HCT116 (cell line): ENCODE results near the gene PITRM1. TPM values are rescaled to one million over a fixed set of nuclear protein-coding genes. Genes with fewer than 3 reads are reported as not detected.

Experiments
- ATAC-seq: fragments of 200-7000 bp; cut with Tn5 transposase; 2 replicates; pipeline ENCODE4 v1.9.1; 2020; ENCODE audit warnings: mild to moderate bottlenecking, moderate library complexity
- BruUV-seq: library from RNA; stranded (reverse); fragments of 400-500 nt; replicated peaks from 2 replicates; lab custom pipeline; 2021; lab: Mats Ljungman, UMichigan
- CTCF ChIA-PET: fragments of 300-600 bp; sonication (Branson Sonifier 250); formaldehyde crosslinking; loops from one replicate; lab custom pipeline; 2021; ENCODE audit warnings: antibody characterized with exemption; lab: Charles Lee
- POLR2A ChIA-PET: fragments of 300-600, 350-600 bp; sonication (Branson Sonifier 250); formaldehyde crosslinking; loops from one replicate; lab custom pipeline; 2021; ENCODE audit warnings: antibody characterized with exemption; lab: Charles Lee
- RAD21 ChIA-PET, 2 experiments: fragments of 300-600 bp; sonication (Branson Sonifier 250); formaldehyde crosslinking; loops; one replicate each; lab custom pipeline; 2023; ENCODE audit warnings: low total read pairs in 2 of 2; ENCODE audit not compliant: uncharacterized antibody in 2 of 2, unreplicated experiment in 2 of 2, low non-redundant PET in 1 of 2; lab: Charles Lee
- DNase-seq: peaks from one replicate; pipeline ENCODE4 v3.0.0-alpha.2; 2010; ENCODE audit warnings: low read depth, low spot score
- H2AFZ ChIP-seq: fragments of 200-600 bp; shearing (Covaris generic), sonication (generic); 2 replicates; pipeline ENCODE4 v1.6.1; 2017; ENCODE audit warnings: low read depth, mixed run types, mixed read lengths, antibody characterized with exemption, low read length; ENCODE audit not compliant: poor library complexity, severe bottlenecking
- H3K27ac ChIP-seq: 2 replicates; pipeline ENCODE4 v1.5.1; 2012; ENCODE audit warnings: low read depth, low read length
- H3K27me3 ChIP-seq: fragments of 200-600 bp; sonication (generic); 2 replicates; pipeline ENCODE4 v1.6.1; 2016; ENCODE audit warnings: mixed run types, low read length, mixed read lengths; ENCODE audit not compliant: insufficient read depth
- H3K36me3 ChIP-seq, 2 experiments: fragments of 200-500 bp in 1 of 2; fragments of 200-600 bp in 1 of 2; sonication (Bioruptor generic) in 1 of 2; sonication (generic) in 1 of 2; 2 replicates each; pipeline versions ENCODE4 v1.5.1 to v1.6.1; 2014 to 2016; ENCODE audit warnings: low read length in 2 of 2, inconsistent platforms in 1 of 2, mixed read lengths in 1 of 2, mixed run types in 1 of 2; ENCODE audit not compliant: insufficient read depth in 2 of 2, control insufficient read depth in 1 of 2
- H3K4me1 ChIP-seq, 2 experiments: fragments of 200-600 bp in 1 of 2; sonication (generic) in 1 of 2; 2 replicates each; pipeline versions ENCODE4 v1.5.1 to v1.6.1; 2012 to 2017; ENCODE audit warnings: low read length in 2 of 2, inconsistent platforms in 1 of 2, mild to moderate bottlenecking in 1 of 2, mixed read lengths in 1 of 2, mixed run types in 1 of 2, moderate library complexity in 1 of 2; ENCODE audit not compliant: insufficient read depth in 2 of 2, control insufficient read depth in 1 of 2
- H3K4me2 ChIP-seq: fragments of 200-600 bp; sonication (generic); 2 replicates; pipeline ENCODE4 v1.6.1; 2017; ENCODE audit warnings: mixed run types, low read length, mixed read lengths
- H3K4me3 ChIP-seq, 2 experiments: fragments of 200-600 bp in 1 of 2; sonication (generic) in 1 of 2; replicated peaks in 1 of 2; 2 replicates each; pipeline ENCODE4 v1.5.1; 2011 to 2016; ENCODE audit warnings: low read length in 2 of 2, control low read depth in 1 of 2, low read depth in 1 of 2, mild to moderate bottlenecking in 1 of 2, mixed read lengths in 1 of 2, mixed run types in 1 of 2
- H3K79me2 ChIP-seq: fragments of 200-600 bp; sonication (generic); 2 replicates; pipeline ENCODE4 v1.6.1; 2017; ENCODE audit warnings: mild to moderate bottlenecking, mixed run types, low read length, moderate library complexity, mixed read lengths; ENCODE audit not compliant: insufficient read depth
- H3K9ac ChIP-seq: fragments of 200-600 bp; sonication (generic); 2 replicates; pipeline ENCODE4 v1.6.1; 2016; ENCODE audit warnings: low read length, mixed read lengths
- H3K9me2 ChIP-seq: fragments of 200-600 bp; sonication (generic), shearing (Covaris generic); 2 replicates; pipeline ENCODE4 v1.6.1; 2017; ENCODE audit warnings: mixed run types, mild to moderate bottlenecking, moderate library complexity; ENCODE audit not compliant: insufficient read depth
- H3K9me3 ChIP-seq, 2 experiments: fragments of 200-500 bp in 1 of 2; fragments of 200-600 bp in 1 of 2; sonication (Bioruptor generic) in 1 of 2; sonication (generic) in 1 of 2; 2 replicates each; pipeline ENCODE4 v1.6.1; 2014 to 2017; ENCODE audit warnings: low read length in 2 of 2, mixed read lengths in 2 of 2, inconsistent platforms in 1 of 2, low read depth in 1 of 2, mild to moderate bottlenecking in 1 of 2, mixed run types in 1 of 2, moderate library complexity in 1 of 2; ENCODE audit not compliant: control insufficient read depth in 1 of 2, insufficient read depth in 1 of 2
- H4K20me1 ChIP-seq: fragments of 200-600 bp; sonication (generic), shearing (Covaris generic); 2 replicates; pipeline ENCODE4 v1.6.1; 2017; ENCODE audit warnings: mixed run types, mild to moderate bottlenecking, moderate library complexity; ENCODE audit not compliant: insufficient read depth
- ATF3 ChIP-seq: IDR thresholded peaks from 2 replicates; pipeline ENCODE4 v1.6.1; 2012
- CEBPB ChIP-seq: IDR thresholded peaks from 2 replicates; pipeline ENCODE4 v1.6.1; 2012; ENCODE audit warnings: low read depth
- EGR1 ChIP-seq: IDR thresholded peaks from 2 replicates; pipeline ENCODE4 v1.6.1; 2012; ENCODE audit warnings: low read depth
- ELF1 ChIP-seq: IDR thresholded peaks from 2 replicates; pipeline ENCODE4 v1.6.1; 2012; ENCODE audit warnings: low read depth, borderline replicate concordance
- EZH2 ChIP-seq: fragments of 200-600 bp; sonication (generic); IDR thresholded peaks from 2 replicates; pipeline ENCODE4 v1.6.1; 2017; ENCODE audit warnings: antibody characterized with exemption, mixed run types
- MAX ChIP-seq: IDR thresholded peaks from 2 replicates; pipeline ENCODE4 v1.6.1; 2012
- RAD21 ChIP-seq: IDR thresholded peaks from 2 replicates; pipeline ENCODE4 v1.6.1; 2012; ENCODE audit warnings: low read depth, mild to moderate bottlenecking
- REST ChIP-seq: IDR thresholded peaks from 2 replicates; pipeline ENCODE4 v1.6.1; 2012; ENCODE audit warnings: low read depth
- SIN3A ChIP-seq: IDR thresholded peaks from 2 replicates; pipeline ENCODE4 v1.6.1; 2012; ENCODE audit warnings: low read depth
- ZBTB33 ChIP-seq: IDR thresholded peaks from 2 replicates; pipeline ENCODE4 v1.6.1; 2011; ENCODE audit warnings: mild to moderate bottlenecking, low read length, moderate library complexity; ENCODE audit not compliant: insufficient replicate concordance; ENCODE audit errors: extremely low read depth
- ZFX ChIP-seq: fragments of 450-650 bp; IDR thresholded peaks from 2 replicates; pipeline ENCODE4 v1.6.1; 2017
- intact Hi-C: fragments of 100-400 bp; cut with micrococcal nuclease; formaldehyde crosslinking; loops from 2 replicates; pipeline ENCODE4 v1.10.0; 2022
- total RNA-seq: library from RNA; stranded (reverse); gene quantifications from one replicate; pipeline ENCODE4 v1.2.1, GENCODE V29; 2021; ENCODE audit not compliant: unreplicated experiment

PITRM1 gene
- total RNA-seq, 1 experiment from 2014 or later, result 59.5 TPM

GRCh38 chr10:3165196-3165595, 7.4 kb downstream of the PITRM1 start:
- no peak for DNase-seq
- Histone ChIP-seq H3K9me2 (no peaks in the 10 kb centered on the region), H4K20me1 (no peaks in the 10 kb centered on the region), H3K4me3 (no peak overlapping the region), H3K9ac (no peak overlapping the region), H3K36me3 (peaks cover 32 to 68% of the 10 kb centered on the region in 2 experiments), H3K9me3 (no peaks in the 10 kb centered on the region), H3K4me2 (no peak overlapping the region), H3K4me1 (no peaks in the 10 kb centered on the region), H3K27me3 (no peaks in the 10 kb centered on the region), H3K27ac (no peak overlapping the region), H3K79me2 (peaks cover 7% of the 10 kb centered on the region; the same call in 1 of the 2 replicates), H2AFZ (no peak overlapping the region)
- ChIA-PET POLR2A (interaction anchor here (1.6 kb wide), 1 partner anchor 8 kb away, joined by 11 read pairs; the partner anchor contains the start of gene PITRM1), CTCF (no interaction called here), RAD21 (no interaction called here)
- BruUV-seq, result no TSS peak
- no peak for TF ChIP-seq SIN3A
- TF ChIP-seq EGR1, result no peak
- ATAC-seq, result no peak
- intact Hi-C loops, result no loop called here

GRCh38 chr10:3163879-3164278, 8.7 kb downstream of the PITRM1 start:
- no peak overlapping the region for H3K4me2 ChIP-seq
- H2AFZ ChIP-seq, result no peak overlapping the region
- no peaks in the 10 kb centered on the region for H3K4me1 ChIP-seq
- intact Hi-C loops, result no loop called here
- H3K9me2 ChIP-seq, result no peaks in the 10 kb centered on the region
- H3K36me3 ChIP-seq, result peaks cover 41 to 56% of the 10 kb centered on the region in 2 experiments
- CTCF ChIA-PET, result no interaction called here
- no TSS peak for BruUV-seq
- RAD21 ChIA-PET, result no interaction called here
- ATAC-seq (no peak), DNase-seq (no peak)
- H3K79me2 ChIP-seq, result no peaks in the 10 kb centered on the region; the same call in 1 of the 2 replicates
- no peaks in the 10 kb centered on the region for H3K27me3 ChIP-seq
- no peak for TF ChIP-seq MAX
- TF ChIP-seq ZFX, result no peak
- no peak for TF ChIP-seq EZH2
- TF ChIP-seq ELF1, result no peak
- no peak for TF ChIP-seq CEBPB
- no peak for TF ChIP-seq ZBTB33
- TF ChIP-seq ATF3, result no peak
- TF ChIP-seq REST, result no peak
- TF ChIP-seq EGR1, result no peak
- TF ChIP-seq RAD21, result no peak
- H3K4me3 ChIP-seq, result no peak overlapping the region
- POLR2A ChIA-PET, result interaction anchor here (1.6 kb wide), 1 partner anchor 9 kb away, joined by 11 read pairs; the partner anchor contains the start of gene PITRM1
- no peaks in the 10 kb centered on the region for H3K9me3 ChIP-seq
- H4K20me1 ChIP-seq, result no peaks in the 10 kb centered on the region
- no peak overlapping the region for H3K9ac ChIP-seq
- H3K27ac ChIP-seq, result no peak overlapping the region
